GM19395 (cell line): ENCODE measurements around the gene GOLT1A.

Experiments
- ATAC-seq: cut with Tn5 transposase; IDR thresholded peaks from one replicate; pipeline ENCODE4 v1.9.1; 2021; ENCODE audit warnings: mild to moderate bottlenecking, moderate library complexity; ENCODE audit not compliant: unreplicated experiment

Gene GOLT1A

DNA sequence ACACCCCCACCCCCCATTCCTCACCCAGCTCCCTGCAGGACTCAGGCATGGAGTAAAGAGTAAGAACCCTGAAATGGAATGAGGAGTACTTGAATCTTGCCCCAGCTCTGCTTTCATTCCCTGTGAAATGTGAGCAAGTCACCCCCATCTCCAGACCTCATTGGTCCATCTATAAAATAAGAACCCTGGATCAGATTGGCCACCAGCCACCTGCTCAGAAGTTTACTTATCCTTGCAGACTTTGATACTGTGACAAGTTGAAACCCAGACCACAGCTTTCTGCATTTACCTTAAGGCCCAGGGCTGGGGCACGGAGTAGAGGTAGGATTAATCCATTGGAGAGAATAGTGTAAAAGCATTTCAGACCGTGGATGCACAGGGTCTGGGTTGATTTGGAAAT, 19.7 kb downstream of the GOLT1A start:
- no peak for ATAC-seq

DNA sequence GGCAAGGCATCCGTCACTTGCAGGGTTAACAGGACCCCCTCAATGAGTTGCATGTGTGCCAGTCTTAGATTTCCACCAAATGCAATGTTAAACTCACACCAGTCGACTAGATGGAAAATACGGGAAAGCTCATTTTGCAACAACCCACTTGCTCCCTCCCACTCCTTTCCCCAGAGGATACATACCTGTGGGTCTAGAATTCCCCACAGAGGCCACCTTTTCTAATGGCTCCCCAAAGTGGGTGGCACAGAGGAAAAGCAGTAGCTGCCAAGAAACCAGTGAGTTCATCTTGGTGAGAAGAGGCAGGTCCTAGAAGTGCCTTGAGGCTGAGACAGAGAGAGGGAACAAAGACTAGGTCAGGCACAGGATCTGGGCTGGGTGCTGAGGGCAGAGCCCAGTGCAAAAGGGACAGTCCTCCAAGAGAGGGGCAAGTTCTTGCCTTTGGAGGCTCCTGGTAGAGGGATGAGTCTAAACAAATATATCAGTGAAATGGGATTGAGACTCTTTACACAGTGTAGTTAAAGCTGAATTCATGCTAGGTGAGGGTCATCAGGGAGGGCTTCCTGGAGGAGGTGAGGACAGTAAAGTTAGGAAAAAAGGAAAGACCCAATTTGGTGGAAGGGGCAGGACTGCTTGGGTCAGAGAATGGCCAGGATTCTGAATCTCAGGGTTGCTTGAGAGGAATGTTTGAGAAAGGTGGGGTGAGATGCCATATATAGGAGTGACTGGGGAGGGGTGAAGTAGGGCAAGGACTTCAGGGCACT, 21.0 kb downstream of the GOLT1A start:
- ATAC-seq: no peak

DNA sequence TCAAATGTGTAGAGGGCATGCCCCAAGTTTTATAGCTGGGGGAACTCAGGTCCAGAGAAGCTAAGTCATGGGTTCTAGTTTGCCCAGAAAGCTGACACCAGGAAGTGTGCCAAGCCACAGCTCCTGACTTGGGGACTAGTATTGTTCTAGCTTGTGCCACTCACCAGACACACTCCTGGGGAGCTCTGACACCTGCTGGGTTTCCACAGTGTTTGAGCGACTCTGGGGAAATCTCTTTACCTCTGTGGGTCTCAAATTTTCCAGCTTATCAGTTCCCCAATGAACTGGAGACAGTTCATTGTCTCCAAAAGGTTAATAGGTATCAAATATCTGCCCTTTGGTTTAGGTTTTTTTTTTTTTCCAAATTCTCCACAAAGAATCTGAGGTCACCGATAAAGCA, 21.7 kb downstream of the GOLT1A start:
- ATAC-seq: no peak

DNA sequence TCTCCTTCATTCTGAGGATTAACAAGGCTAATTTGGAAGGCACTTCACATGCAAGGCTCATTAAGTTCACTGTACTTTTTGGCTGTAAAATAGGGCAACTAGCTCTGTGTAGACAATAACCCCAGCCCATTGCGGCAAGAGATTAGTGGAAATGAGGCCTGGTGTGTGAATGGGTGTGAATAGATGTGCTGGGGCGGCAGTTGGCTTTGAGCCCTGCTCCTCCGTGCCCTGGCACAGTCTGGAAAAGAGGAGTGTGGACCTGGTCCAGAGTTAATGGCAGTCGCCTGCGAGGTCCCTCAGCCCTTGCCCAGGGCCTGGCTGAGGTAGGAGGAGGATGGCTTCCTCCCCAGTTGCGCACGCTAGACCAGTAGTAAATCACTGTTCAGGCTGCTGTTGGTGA, 22.3 kb downstream of the GOLT1A start:
- no peak for ATAC-seq

DNA sequence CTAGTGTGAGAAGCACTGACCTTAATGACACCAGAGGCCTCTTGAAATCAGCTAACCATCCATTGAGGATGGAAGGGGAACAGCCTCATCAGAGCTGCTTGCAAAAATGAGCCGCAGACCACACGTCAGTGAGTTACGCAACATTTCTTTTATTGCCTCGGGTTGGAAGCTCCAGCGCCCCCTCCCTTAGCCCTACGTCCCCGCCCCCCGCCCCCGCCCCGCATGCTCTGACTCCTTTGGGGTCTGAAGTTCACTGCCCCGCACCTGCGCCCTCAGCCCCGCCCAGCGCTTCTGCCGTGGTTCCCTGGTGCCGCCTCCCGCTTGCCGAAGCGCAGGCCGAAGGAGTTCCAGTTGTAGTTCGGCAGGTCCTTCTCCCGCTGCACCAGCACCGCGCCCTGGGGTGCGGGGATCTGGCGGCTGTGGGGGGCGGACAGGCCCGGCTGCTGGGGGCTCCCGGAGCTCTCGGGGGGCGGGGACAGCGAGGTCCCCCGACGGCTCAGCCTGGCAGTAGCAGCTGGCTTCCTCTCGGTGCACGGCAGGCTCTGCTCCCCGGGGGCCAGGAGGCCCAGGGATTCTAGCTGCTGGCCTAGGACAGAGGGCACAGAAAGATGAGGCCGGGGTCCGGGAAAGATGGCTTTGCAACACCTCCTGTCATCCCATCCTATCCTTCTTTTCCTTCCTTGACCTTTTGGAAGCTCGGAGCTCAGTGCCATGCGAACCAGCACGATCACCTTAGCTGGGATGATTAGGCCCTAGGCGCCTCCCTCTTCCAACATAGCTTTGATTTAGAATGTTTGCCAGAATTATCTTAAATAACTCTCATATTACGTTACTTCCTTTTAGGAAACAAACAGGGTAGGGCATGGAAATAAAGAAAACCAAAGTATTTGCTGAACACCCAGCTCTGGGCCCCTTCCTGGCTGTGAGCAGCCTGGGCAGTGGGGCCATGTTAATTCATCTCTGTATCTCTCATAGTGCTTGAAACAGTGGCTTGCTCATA, 23.3 kb downstream of the GOLT1A start:
- no peak for ATAC-seq

DNA sequence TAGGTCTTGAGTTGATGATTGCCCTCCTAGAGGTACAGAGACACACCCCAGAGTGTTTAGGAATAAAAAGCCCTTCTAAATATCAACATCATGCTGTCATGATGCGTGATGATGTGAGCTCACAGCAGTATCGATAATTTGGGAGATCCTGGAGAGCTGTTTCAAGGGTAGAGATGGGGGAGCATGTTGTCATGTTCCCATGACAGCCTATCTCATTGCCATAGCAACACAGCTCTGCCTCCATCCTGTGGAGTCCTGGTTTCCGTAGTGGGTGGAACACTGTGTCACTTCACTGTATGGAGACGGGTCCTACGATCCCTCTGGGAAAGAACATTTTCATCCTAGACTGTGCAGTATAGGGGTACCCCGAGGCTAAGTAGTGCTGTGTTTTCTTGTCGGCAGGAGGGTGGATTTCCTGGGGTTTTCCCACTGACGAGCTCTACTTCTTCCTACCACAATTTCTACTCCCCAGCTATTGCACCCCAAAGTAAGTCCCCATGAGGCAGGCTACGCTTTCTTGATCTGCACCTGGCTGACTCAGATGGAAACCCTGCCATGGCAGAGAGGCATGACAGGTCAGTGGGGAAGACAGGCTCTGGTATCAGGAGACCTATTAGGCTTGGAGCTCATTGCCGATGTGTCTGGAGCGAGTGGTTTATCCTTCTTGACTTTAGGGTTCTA, 24.7 kb downstream of the GOLT1A start:
- ATAC-seq: no peak

GRCh38 chr1:204186597-204186996, 27.2 kb downstream of the GOLT1A start:
- no peak for ATAC-seq

DNA sequence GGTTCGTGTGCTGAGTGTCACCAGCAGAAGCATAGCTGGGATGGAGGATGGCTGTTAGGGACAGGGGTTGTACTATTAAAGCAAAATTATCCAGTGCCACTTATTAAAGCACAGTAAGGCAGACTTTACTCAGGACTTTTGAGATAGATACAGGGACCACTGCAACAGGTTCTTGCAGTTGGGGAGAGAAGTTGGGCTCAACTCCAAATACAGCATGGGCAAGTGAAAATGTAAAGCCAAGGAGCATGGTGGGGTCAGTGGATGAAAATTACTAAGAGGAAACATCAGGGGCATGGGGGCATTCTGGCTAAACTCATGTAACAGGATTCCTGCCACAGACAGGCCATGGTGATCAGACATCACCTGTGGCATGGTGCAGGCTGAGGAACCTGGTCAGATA, 32.7 kb downstream of the GOLT1A start:
- no peak for ATAC-seq

DNA sequence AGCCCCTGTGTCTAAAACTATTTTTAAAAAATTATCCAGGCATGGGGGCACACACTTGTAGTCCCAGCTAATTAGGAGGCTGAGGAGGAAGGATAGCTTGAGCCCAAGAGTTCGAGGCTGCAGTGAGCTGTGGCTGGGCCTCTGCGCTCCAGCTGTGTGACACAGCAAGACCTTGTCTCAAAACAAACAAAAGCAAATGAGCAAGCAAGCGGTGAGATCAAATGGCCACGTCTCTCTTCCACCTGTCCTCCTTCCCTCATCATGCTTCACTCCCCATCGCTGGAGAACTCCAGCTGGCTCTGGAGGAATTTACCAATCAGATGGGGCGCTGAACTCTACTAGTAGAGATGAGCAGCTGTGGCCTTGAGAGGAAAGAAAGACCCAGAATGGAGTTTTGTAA, 33.7 kb downstream of the GOLT1A start:
- no peak for ATAC-seq

GRCh38 chr1:204178487-204179281, 35.1 kb downstream of the GOLT1A start:
- no peak for ATAC-seq

GRCh38 chr1:204177133-204177532, 36.7 kb downstream of the GOLT1A start:
- no peak for ATAC-seq

GRCh38 chr1:204176049-204176448, 37.7 kb downstream of the GOLT1A start:
- ATAC-seq: no peak

DNA sequence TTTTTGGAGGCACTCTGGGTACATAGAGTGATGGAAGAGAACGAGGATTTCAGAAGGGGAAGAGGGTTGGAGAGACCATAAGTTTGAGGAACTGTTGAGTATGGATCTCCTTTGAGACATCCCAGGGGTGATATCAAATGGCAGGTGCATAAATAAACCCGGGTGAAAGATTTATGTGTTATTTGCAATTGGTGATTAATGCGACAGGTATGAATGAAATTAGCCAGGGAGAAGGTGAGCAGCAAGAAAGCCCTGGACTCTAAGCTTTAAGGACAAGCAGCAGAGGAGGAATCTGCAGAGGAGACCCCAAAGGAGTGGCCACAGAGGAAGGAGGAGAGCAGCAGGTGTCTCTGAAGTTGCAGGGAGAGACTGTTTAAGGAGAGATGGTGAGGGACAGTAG, 38.8 kb downstream of the GOLT1A start:
- ATAC-seq: no peak

GRCh38 chr1:204172404-204173029, 41.3 kb downstream of the GOLT1A start:
- ATAC-seq: no peak

GRCh38 chr1:204171751-204172178, 42.0 kb downstream of the GOLT1A start:
- no peak for ATAC-seq

DNA sequence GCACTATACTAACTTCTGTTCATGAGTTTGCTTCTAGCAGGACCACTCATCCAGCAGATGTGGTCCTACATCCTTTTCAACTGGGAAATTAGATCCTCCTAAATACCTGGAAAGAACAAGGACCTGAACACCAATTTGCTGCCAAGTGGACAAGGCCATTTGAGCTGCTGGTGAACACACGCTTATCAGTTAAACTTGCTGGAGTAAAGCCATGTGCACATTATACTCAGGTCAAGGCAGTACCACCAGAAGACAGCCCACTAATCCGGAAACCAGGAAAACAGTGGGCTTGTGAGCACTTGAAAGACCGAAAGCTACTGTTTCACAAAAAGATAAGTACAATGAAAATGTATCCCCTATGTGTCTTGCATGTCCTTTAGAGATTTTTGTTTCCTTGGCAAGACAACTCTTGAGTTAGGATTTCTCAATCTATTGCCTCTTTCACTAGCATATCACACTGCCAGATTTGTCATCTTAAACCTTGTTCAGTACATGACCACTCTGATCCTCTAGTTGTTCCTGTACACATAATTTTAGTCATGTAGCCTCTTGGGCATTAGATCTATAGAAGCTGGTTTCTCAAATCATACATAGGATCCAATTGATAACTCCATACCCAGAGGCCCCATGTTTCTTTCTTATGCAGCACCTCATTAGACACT, 43.2 kb downstream of the GOLT1A start:
- ATAC-seq: no peak

- ATAC-seq: no peak
Measured at GRCh38 chr1:204169858-204170257, 43.9 kb downstream of the GOLT1A start.

- no peak for ATAC-seq
Measured at GRCh38 chr1:204167730-204168129, 46.1 kb downstream of the GOLT1A start.

DNA sequence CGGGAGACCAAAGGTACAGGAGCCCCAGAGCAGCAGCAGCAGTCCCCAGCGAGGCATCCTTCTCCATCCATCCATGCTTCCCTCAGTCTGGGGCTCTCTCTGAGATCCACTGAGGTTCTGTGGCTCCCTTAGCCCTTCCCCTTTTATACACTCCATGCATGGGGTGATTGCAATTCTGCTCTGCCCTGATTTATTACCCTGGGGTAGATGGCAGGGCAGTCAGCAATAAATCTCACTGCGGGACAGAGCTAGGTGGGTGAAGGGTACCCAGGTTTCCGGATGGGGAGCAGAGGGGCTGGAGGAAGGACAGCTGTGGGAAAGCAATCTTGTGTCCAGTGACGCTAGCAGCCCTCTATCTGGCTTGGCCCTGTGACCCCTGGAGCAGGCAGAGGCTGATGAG, 47.6 kb downstream of the GOLT1A start, which contains the start of gene REN:
REN (minus strand) TSS at position 119 of the 400 bp plus-strand sequence; CDS start at position 75, 44 bp downstream.
- no peak for ATAC-seq
